Activated T-cell treated with anti-CD3 and anti-CD28 coated beads for 48 hours (primary cell): ENCODE data around the gene C2orf81.
"Not testable (repeated sequence)": the region's sequence is repeated elsewhere in the genome, so short reads cannot be mapped to it uniquely, and the experiment has no call there.

Source experiments
- DNase-seq: peaks from one replicate; pipeline ENCODE4 v3.0.0-alpha.2; 2020; ENCODE audit warnings: low read depth

The C2orf81 gene

GRCh38 chr2:74423231-74424095 lies 2.0 kb upstream of the C2orf81 start:
- no peak for DNase-seq

GRCh38 chr2:74420443-74421103 lies 846 bp downstream of the C2orf81 start:
- DNase-seq: not testable (repeated sequence)

- no peak for DNase-seq
These were observed 1.4 kb downstream of the C2orf81 start for GRCh38 chr2:74420006-74420405.

GRCh38 chr2:74419345-74419744 lies 2.1 kb downstream of the C2orf81 start:
- DNase-seq: no peak

- DNase-seq: no peak
These were observed 3.1 kb downstream of the C2orf81 start for GRCh38 chr2:74418312-74418711.

GRCh38 chr2:74417763-74418162 lies 3.7 kb downstream of the C2orf81 start:
- DNase-seq: no peak

GRCh38 chr2:74417197-74417596 lies 4.2 kb downstream of the C2orf81 start:
- no peak for DNase-seq

- DNase-seq: no peak
These were observed 4.6 kb downstream of the C2orf81 start for GRCh38 chr2:74416778-74417177.

- no peak for DNase-seq
These were observed 5.5 kb downstream of the C2orf81 start for GRCh38 chr2:74415762-74416395.

- no peak for DNase-seq
These were observed 6.3 kb downstream of the C2orf81 start for GRCh38 chr2:74414881-74415761.

GRCh38 chr2:74414441-74414840 lies 7.0 kb downstream of the C2orf81 start:
- DNase-seq: no peak

GRCh38 chr2:74413001-74413698 lies 8.3 kb downstream of the C2orf81 start:
- DNase-seq: no peak

GRCh38 chr2:74407682-74408081 lies 13.7 kb downstream of the C2orf81 start:
- DNase-seq: no peak

GRCh38 chr2:74406035-74406434 lies 15.4 kb downstream of the C2orf81 start:
- no peak for DNase-seq

- no peak for DNase-seq
These were observed 19.5 kb downstream of the C2orf81 start for GRCh38 chr2:74401891-74402290.

- DNase-seq: no peak
These were observed 21.6 kb downstream of the C2orf81 start for GRCh38 chr2:74399785-74400184.

- no peak for DNase-seq
These were observed 25.3 kb downstream of the C2orf81 start for GRCh38 chr2:74396149-74396548.

- DNase-seq: no peak
These were observed 27.9 kb downstream of the C2orf81 start for GRCh38 chr2:74393525-74393924.

- no peak for DNase-seq
These were observed 29.0 kb downstream of the C2orf81 start for GRCh38 chr2:74392449-74392743.

- peak; percentile 92 for DNase-seq
These were observed 29.6 kb downstream of the C2orf81 start for GRCh38 chr2:74391580-74392448.

GRCh38 chr2:74391209-74391579 lies 30.2 kb downstream of the C2orf81 start:
- no peak for DNase-seq
